Stomach (tissue), 9 donors: ENCODE results near the gene MAST2. TPM values are rescaled to one million over a fixed set of nuclear protein-coding genes. Genes with fewer than 3 reads are reported as not detected.
"Not testable (repeated sequence)": the region's sequence is repeated elsewhere in the genome, so short reads cannot be mapped to it uniquely, and the experiment has no call there.

Experiments
- DNase-seq, 2 donors: peaks; one replicate each; pipeline versions ENCODE4 v3.0.0 to v3.0.0-alpha.2; 2013 to 2019
- H3K27ac ChIP-seq, 5 donors: fragments of 200-600 bp in 4 of 5; sonication (generic) in 4 of 5; one replicate each; pipeline ENCODE4 v1.5.1; 2013 to 2019; ENCODE audit warnings: mild to moderate bottlenecking in 1 of 5, moderate library complexity in 1 of 5
- H3K27me3 ChIP-seq, 3 donors: fragments of 200-600 bp; sonication (generic); one replicate each; pipeline ENCODE4 v1.5.1; 2017 to 2019; ENCODE audit warnings: mixed run types in 1 of 3
- H3K36me3 ChIP-seq, 4 donors: fragments of 200-600 bp; sonication (generic); 1 replicate in 3 of 4; 2 replicates in 1 of 4; pipeline ENCODE4 v1.5.1; 2016 to 2019
- H3K4me1 ChIP-seq, 4 donors: fragments of 200-600 bp; sonication (generic); one replicate each; pipeline ENCODE4 v1.5.1; 2016 to 2019
- H3K4me3 ChIP-seq, 4 donors: fragments of 200-600 bp; sonication (generic) in 3 of 4; one replicate each; pipeline ENCODE4 v1.5.1; 2016 to 2019; ENCODE audit warnings: mild to moderate bottlenecking in 1 of 4
- H3K9me3 ChIP-seq, 4 donors: fragments of 200-600 bp; sonication (generic); one replicate each; pipeline ENCODE4 v1.5.1; 2016 to 2019
- EP300 ChIP-seq: sonication (generic); formaldehyde crosslinking; IDR thresholded peaks from one replicate; pipeline ENCODE4 v1.6.1; 2017; ENCODE audit warnings: antibody characterized with exemption
- POLR2A ChIP-seq, 4 donors: fragments of 450-650 bp; IDR thresholded peaks; one replicate each; pipeline ENCODE4 v1.6.1; 2016; ENCODE audit warnings: antibody characterized with exemption in 4 of 4, control low read depth in 2 of 4, mild to moderate bottlenecking in 1 of 4, moderate library complexity in 1 of 4
- POLR2AphosphoS5 ChIP-seq, 3 donors: sonication (generic); formaldehyde crosslinking; IDR thresholded peaks; one replicate each; pipeline ENCODE4 v1.6.1; 2016; ENCODE audit warnings: antibody characterized with exemption in 3 of 3
- WGBS, 5 donors: extraction: QIAGEN DNeasy Blood & Tissue Kit in 3 of 5; methylation state at CpG; one replicate each; pipeline versions ENCODE4 v1.1.5 to v1.1.7; 2013 to 2018; 5-methylcytosine and 5-hydroxymethylcytosine counted together
- intact Hi-C: fragments of 100-400 bp; cut with DNase I; formaldehyde crosslinking; loops from one replicate; pipeline ENCODE4 v1.15.1; 2023; ENCODE audit warnings: low total_unique reads
- polyA plus RNA-seq, 3 donors: library from polyadenylated mRNA; stranded (reverse); fragments of 200-250 nt; gene quantifications; one replicate each; pipeline ENCODE4 v1.2.3, GENCODE V29; 2013
- total RNA-seq, 5 donors: library from RNA; depleted of rRNA; stranded (reverse); fragments of >200 nt; gene quantifications; one replicate each; pipeline versions ENCODE4 v1.1.0 to v1.2.3, GENCODE V29; 2014 to 2016
- TF ChIP-seq, protein P1 (sequence below), 7 experiments: fragments of 450-650 bp in 4 of 7; fragments of 200-600 bp in 3 of 7; sonication (generic) in 3 of 7; IDR thresholded peaks; one replicate each; pipeline ENCODE4 v1.5.1; 2016 to 2019; ENCODE audit warnings: antibody characterized with exemption in 7 of 7, control low read depth in 2 of 7, mild to moderate bottlenecking in 1 of 7
- donor health status: healthy with polysubstance abuse.
- donor health status: Bipolar disorder and iron deficiency.
- donor health status: healthy.

The MAST2 gene
- total and polyA plus RNA-seq, 8 donors = 5.3 to 131 (median 34.8) TPM

DNA sequence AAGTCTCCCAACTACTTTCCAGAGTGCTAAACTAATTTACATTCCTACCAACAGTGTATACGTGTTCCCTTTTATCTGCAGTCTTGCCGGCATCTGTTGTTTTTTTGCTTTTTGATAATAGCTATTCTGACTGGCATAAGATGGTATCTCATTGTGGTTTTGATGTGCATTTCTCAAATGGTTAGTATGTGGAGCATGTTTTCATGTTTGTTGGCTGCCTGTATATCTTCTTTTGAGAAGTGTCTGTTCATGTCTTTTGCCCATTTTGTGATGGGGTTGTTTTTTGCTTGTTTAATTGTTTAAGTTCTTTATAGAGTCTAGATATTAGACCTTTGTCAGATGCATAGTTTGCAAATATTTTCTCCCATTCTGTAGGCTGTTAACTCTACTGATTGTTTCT lies 46.6 kb downstream of the MAST2 start:
- Histone ChIP-seq H3K27ac (no peak overlapping the region), H3K4me3 (no peak overlapping the region), H3K36me3 (no peaks in the 10 kb centered on the region), H3K9me3 (peaks cover 0 to 8% (median 6%) of the 10 kb centered on the region in 4 donors), H3K27me3 (no peaks in the 10 kb centered on the region), H3K4me1 (peaks cover 0 to 21% (median 6%) of the 10 kb centered on the region in 4 donors)
- WGBS, 5 donors = 61 to 93% (median 72%) methylated on average over 2 of the region's 2 CpGs
- intact Hi-C loops = no loop called here
- TF ChIP-seq POLR2A (IDR thresholded peaks at IDR 0.05) = no peak
- TF ChIP-seq POLR2AphosphoS5 (IDR thresholded peaks at IDR 0.05) = no peak
- TF ChIP-seq, protein P1, sequence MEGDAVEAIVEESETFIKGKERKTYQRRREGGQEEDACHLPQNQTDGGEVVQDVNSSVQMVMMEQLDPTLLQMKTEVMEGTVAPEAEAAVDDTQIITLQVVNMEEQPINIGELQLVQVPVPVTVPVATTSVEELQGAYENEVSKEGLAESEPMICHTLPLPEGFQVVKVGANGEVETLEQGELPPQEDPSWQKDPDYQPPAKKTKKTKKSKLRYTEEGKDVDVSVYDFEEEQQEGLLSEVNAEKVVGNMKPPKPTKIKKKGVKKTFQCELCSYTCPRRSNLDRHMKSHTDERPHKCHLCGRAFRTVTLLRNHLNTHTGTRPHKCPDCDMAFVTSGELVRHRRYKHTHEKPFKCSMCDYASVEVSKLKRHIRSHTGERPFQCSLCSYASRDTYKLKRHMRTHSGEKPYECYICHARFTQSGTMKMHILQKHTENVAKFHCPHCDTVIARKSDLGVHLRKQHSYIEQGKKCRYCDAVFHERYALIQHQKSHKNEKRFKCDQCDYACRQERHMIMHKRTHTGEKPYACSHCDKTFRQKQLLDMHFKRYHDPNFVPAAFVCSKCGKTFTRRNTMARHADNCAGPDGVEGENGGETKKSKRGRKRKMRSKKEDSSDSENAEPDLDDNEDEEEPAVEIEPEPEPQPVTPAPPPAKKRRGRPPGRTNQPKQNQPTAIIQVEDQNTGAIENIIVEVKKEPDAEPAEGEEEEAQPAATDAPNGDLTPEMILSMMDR (IDR thresholded peaks at IDR 0.05) = no peak
- no peak for DNase-seq

DNA sequence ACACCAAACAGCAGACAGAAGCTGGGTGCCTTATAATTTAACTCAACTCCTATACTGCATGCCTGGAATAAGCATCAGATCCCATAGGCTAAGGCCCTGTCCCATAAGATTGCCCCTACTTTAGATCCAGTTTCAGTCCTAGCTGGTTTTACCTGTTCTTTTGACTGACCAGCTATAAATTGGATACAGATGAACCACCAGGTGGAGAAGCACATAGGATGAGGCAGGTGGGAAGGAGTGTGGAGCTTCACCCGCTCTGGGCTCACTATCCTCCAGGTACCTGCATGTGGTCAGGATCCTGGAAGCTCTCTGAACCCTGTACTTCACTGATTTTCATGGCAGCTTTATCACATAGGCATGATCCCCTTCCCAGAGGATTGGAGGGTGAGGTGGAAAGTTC lies 51.3 kb downstream of the MAST2 start:
- Histone ChIP-seq H3K4me1 (no peaks in the 10 kb centered on the region), H3K9me3 (peaks cover 0 to 6% (median 5%) of the 10 kb centered on the region in 4 donors), H3K27ac (no peak overlapping the region), H3K36me3 (no peaks in the 10 kb centered on the region), H3K4me3 (no peak overlapping the region), H3K27me3 (no peaks in the 10 kb centered on the region)
- TF ChIP-seq EP300 (no peak), POLR2A (IDR thresholded peaks at IDR 0.05) (no peak), POLR2AphosphoS5 (IDR thresholded peaks at IDR 0.05) (no peak)
- TF ChIP-seq, protein P1 (IDR thresholded peaks at IDR 0.05) = no peak
- WGBS, 5 donors = 90 to 100% (median 96%) methylated on average over 1 of the region's 1 CpG
- no peak for DNase-seq
- intact Hi-C loops = no loop called here

DNA sequence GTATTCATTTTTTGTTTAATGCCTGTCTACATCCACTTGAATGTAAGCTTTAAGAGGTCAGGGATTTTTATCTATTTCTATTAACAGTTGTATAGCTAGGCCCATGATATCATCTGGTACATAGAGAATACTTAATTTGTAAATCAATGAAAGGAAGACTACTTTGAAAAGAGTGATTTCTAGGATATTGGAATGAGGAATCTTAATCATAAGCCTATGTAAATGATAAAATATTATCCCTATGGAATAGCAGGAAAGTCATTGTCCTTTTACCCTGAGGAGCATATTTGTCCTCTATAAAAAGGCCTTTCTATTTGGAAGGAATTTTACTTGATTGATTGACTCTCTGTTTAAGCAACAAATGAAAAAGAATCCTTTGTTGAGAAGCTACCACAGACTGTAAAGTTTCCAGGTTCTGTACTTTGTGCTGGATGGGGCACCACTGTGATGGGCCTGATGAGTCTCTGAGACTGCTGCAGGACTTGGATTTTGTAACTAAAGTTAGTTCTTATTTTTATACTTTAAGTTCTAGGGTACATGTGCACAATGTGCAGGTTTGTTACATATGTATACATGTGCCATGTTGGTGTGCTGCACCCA lies 53.8 kb downstream of the MAST2 start:
- H3K4me3 ChIP-seq = no peak overlapping the region
- no peaks in the 10 kb centered on the region for H3K27me3 ChIP-seq
- no peaks in the 10 kb centered on the region for H3K36me3 ChIP-seq
- H3K27ac ChIP-seq = no peak overlapping the region
- peaks cover 0 to under 1% (median 0%) of the 10 kb centered on the region in 4 donors for H3K4me1 ChIP-seq
- intact Hi-C loops = no loop called here
- TF ChIP-seq POLR2AphosphoS5 (IDR thresholded peaks at IDR 0.05) (no peak), EP300 (no peak), POLR2A (IDR thresholded peaks at IDR 0.05) (no peak)
- TF ChIP-seq, protein P1 (IDR thresholded peaks at IDR 0.05) = no peak
- H3K9me3 ChIP-seq = no peaks in the 10 kb centered on the region
- DNase-seq = no peak

DNA sequence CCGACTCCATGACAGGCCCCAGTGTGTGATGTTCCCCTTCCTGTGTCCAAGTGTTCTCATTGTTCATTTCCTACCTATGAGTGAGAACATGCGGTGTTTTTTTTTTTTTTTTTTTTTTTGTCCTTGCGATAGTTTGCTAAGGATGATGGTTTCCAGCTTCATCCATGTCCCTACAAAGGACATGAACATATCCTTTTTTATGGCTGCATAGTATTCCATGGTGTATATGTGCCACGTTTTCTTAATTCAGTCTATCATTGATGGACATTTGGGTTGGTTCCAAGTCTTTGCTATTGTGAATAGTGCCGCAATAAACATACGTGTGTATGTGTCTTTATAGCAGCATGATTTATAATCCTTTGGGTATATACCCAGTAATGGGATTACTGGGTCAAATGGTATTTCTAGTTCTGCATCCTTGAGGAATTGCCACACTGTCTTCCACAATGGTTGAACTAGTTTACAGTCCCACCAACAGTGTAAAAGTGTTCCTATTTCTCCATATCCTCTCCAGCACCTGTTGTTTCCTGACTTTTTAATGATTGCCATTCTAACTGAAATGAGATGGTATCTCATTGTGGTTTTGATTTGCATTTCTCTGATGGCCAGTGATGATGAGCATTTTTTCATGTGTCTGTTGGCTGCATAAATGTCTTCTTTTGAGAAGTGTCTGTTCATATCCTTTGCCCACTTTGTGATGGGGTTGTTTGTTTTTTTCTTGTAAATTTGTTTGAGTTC lies 54.5 kb downstream of the MAST2 start:
- DNase-seq, intact Hi-C loops: not testable (repeated sequence)
- WGBS, 5 donors = 93 to 98% (median 97%) methylated on average over 6 of the region's 6 CpGs

DNA sequence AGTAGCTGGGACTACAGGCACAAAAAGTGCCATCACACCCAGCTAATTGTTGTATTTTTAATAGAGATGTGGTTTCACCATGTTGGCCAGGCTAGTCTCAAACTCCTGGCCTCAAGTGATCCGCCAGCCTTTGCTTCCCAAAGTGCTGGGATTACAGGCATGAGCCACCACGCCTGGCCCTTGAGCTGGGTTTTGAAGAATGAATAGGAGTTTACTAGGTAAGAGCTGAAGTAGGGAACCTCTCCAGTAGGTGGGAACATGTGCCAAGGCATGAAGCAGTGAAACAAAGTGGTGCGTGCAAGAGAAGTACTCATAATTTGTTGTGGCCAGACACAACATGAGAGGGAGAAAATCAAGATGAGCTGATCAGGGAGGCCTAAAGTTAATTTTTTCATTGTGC lies 55.8 kb downstream of the MAST2 start:
- intact Hi-C loops = no loop called here
- 97 to 100% (median 98%) methylated on average over 3 of the region's 3 CpGs for WGBS, 5 donors
- TF ChIP-seq POLR2A (IDR thresholded peaks at IDR 0.05) = no peak
- TF ChIP-seq, protein P1 (IDR thresholded peaks at IDR 0.05) = no peak
- no peak for TF ChIP-seq POLR2AphosphoS5 (IDR thresholded peaks at IDR 0.05)
- TF ChIP-seq EP300 = no peak
- H3K9me3 ChIP-seq = no peaks in the 10 kb centered on the region
- no peaks in the 10 kb centered on the region for H3K27me3 ChIP-seq
- no peak for DNase-seq
- no peak overlapping the region for H3K27ac ChIP-seq
- H3K36me3 ChIP-seq = no peaks in the 10 kb centered on the region
- H3K4me3 ChIP-seq = no peak overlapping the region
- H3K4me1 ChIP-seq = peaks cover 0 to 17% (median 8%) of the 10 kb centered on the region in 4 donors

More for the DNA sequence above, 54.5 kb downstream of the MAST2 start:
- H3K9me3 ChIP-seq, H3K27me3 ChIP-seq, H3K4me3 ChIP-seq, H3K36me3 ChIP-seq, H3K4me1 ChIP-seq, H3K27ac ChIP-seq: not testable (repeated sequence)
